Measurements from ENCODE around the gene C1QL1.

Gene C1QL1

GRCh38 chr17:44922136-44922535, 46.0 kb downstream of the C1QL1 start:
- CTCF ChIA-PET: interaction anchor here (0.7 to 2.4 kb wide), 4 partner anchors 30 to 213 kb away, joined by 3 to 15 read pairs (median 7); partner anchors contain the start of gene ACBD4
- POLR2A ChIA-PET: no interaction called here
- no peak for DNase-seq (ENCODE audit: extremely low spot score)
- TF ChIP-seq NFRKB (IDR thresholded peaks at IDR 0.05) (no peak), BHLHE40 (IDR thresholded peaks at IDR 0.05; ENCODE audit: borderline replicate concordance) (no peak), CTBP1 (IDR thresholded peaks at IDR 0.05; ENCODE audit: borderline replicate concordance) (no peak), PKNOX1 (IDR thresholded peaks at IDR 0.05) (no peak), SP1 (IDR thresholded peaks at IDR 0.05) (no peak), L3MBTL2 (conservative IDR thresholded peaks at IDR 0.05) (no peak), TARDBP (IDR thresholded peaks at IDR 0.05) (no peak), FOXA1 (IDR thresholded peaks at IDR 0.05) (no peak), LEF1 (IDR thresholded peaks at IDR 0.05; ENCODE audit: borderline replicate concordance) (no peak), ARNT (IDR thresholded peaks at IDR 0.05) (no peak), ELF4 (IDR thresholded peaks at IDR 0.05) (no peak), SUZ12 (IDR thresholded peaks at IDR 0.05) (no peak), FOXM1 (IDR thresholded peaks at IDR 0.05; ENCODE audit: borderline replicate concordance) (no peak), FOXK2 (IDR thresholded peaks at IDR 0.05) (no peak), HDGF (IDR thresholded peaks at IDR 0.05; ENCODE audit: borderline replicate concordance) (no peak), ZNF384 (IDR thresholded peaks at IDR 0.05) (no peak)

DNA sequence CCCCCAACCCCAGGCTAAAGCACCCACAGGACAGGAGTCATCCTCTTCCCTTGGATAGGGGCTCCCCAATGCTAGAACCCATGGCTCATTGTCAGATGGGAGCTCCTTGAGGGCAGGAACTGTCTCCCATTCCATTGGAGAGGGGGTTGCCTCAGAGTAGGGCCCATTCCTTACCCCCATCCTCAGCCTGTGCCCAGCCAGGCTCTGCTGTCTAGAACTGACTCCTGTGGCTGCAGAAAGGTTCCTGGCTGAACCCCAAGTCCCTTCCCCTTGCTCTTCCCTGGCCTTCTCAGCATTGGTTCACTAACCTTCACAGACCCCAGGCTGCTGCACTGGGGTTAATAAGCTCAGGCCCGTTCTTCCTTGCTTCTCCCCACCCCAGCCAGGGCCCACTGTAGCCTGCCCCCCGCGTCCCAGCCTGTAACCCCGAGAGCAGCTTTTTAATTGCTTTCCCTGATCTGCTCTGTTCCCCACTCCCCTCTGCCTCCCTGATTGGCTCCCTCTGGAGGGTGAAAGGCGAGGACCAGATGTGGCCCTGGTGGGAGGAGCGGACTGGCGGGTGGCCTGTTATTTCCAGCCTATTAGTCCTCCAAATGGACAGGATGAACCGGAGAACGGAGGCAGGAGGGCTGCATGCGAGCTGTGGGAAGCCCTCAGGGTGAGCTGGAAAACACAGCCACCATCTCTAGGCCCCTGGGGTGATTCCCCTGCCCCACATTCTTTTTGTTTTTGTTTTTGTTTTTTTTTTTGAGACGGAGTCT, 46.8 kb downstream of the C1QL1 start:
- DNase-seq (ENCODE audit: extremely low spot score): no peak
- TF ChIP-seq SUZ12 (IDR thresholded peaks at IDR 0.05) (no peak), ELF4 (IDR thresholded peaks at IDR 0.05) (no peak), L3MBTL2 (conservative IDR thresholded peaks at IDR 0.05) (no peak), FOXA1 (IDR thresholded peaks at IDR 0.05) (no peak)
- ChIA-PET CTCF (interaction anchor here (0.7 to 2.7 kb wide), 12 partner anchors 10 to 214 kb away, joined by 3 to 40 read pairs (median 6); partner anchors contain the start of genes ACBD4 and C1QL1), POLR2A (interaction anchor here (0.7 to 2.0 kb wide), 10 partner anchors 10 to 101 kb away, joined by 3 to 6 read pairs (median 3); partner anchors contain the start of gene C1QL1)

DNA sequence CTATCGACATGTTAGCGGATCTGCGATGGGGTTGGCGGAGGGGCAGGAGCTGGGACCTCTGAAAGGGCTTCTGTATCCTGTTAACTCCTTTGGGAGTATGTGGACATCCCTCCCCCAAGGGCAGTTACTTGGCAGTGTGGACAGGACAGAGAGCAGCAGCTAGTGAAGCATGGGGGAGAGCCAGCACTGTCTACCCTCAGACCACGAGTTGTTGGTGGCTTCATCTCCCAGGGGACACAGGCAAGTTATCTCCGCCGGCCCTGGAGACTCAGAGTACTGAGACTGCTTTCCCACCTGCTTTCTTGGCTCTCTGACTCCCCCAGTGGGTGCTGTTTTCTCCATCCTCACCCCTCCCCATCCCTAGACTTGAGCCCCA, 47.5 kb downstream of the C1QL1 start:
- TF ChIP-seq ZNF384 (IDR thresholded peaks at IDR 0.05) (no peak), FOXK2 (IDR thresholded peaks at IDR 0.05) (no peak), PKNOX1 (IDR thresholded peaks at IDR 0.05) (no peak), L3MBTL2 (conservative IDR thresholded peaks at IDR 0.05) (no peak), CTBP1 (IDR thresholded peaks at IDR 0.05; ENCODE audit: borderline replicate concordance) (no peak), TARDBP (IDR thresholded peaks at IDR 0.05) (no peak), BHLHE40 (IDR thresholded peaks at IDR 0.05; ENCODE audit: borderline replicate concordance) (no peak), SP1 (IDR thresholded peaks at IDR 0.05) (no peak), NFRKB (IDR thresholded peaks at IDR 0.05) (no peak), ELF4 (IDR thresholded peaks at IDR 0.05) (no peak)
- no peak for DNase-seq (ENCODE audit: extremely low spot score)
- CTCF ChIA-PET: interaction anchor here (0.6 to 2.7 kb wide), 18 partner anchors 10 to 215 kb away, joined by 3 to 40 read pairs (median 4); partner anchors contain the start of genes ACBD4, C1QL1 and EFTUD2

DNA sequence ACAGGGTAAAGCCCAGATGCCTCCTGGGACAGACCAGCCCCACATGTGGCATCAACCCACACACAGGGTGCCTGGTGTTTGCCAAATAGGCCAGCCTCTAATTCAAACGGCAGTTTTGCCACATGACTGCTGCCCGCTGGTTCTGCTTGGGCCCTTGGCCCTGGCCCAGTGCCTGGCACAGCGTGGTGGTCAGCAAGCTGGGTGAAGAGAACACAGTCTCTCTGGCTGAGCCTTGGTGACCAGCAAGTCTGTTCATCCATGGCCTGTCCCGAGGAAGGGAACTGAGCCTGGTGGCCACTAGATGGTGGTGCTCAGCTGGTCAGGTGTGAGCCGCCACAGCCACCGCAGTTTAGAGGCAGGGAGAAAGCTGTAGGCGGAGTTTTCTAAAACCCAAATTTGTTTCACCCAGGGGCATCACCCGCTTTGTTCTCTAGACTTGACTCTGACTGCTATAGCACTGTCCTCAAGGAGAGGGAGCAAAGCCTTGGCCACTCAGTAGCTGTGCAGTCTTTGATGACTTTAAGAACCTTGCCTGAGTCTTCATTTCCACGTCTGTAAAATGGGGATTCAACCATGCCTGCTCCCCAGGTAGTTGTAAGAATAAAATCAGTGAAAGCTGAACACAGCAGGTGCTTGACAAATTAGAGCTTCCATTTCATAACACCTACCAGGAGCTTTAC, 48.1 kb downstream of the C1QL1 start:
- DNase-seq (ENCODE audit: extremely low spot score): peak; percentile 84
- CTCF ChIA-PET: interaction anchor here (0.6 to 2.7 kb wide), 18 partner anchors 9 to 215 kb away, joined by 3 to 40 read pairs (median 4); partner anchors contain the start of genes ACBD4, C1QL1 and EFTUD2
- POLR2A ChIA-PET: interaction anchor here (1.1 to 2.0 kb wide), 7 partner anchors 9 to 104 kb away, joined by 3 to 6 read pairs (median 3); partner anchors contain the start of gene C1QL1
- no peak for TF ChIP-seq FOXK2 (IDR thresholded peaks at IDR 0.05)
- TF ChIP-seq L3MBTL2 (conservative IDR thresholded peaks at IDR 0.05): no peak
- no peak for TF ChIP-seq LEF1 (IDR thresholded peaks at IDR 0.05; ENCODE audit: borderline replicate concordance)
- TF ChIP-seq SP1 (IDR thresholded peaks at IDR 0.05): no peak
- no peak for TF ChIP-seq ZNF384 (IDR thresholded peaks at IDR 0.05)
- TF ChIP-seq NFRKB (IDR thresholded peaks at IDR 0.05): no peak
- no peak for TF ChIP-seq HDGF (IDR thresholded peaks at IDR 0.05; ENCODE audit: borderline replicate concordance)
- no peak for TF ChIP-seq BHLHE40 (IDR thresholded peaks at IDR 0.05; ENCODE audit: borderline replicate concordance)
- no peak for TF ChIP-seq SUZ12 (IDR thresholded peaks at IDR 0.05)
- TF ChIP-seq TARDBP (IDR thresholded peaks at IDR 0.05): no peak
- no peak for TF ChIP-seq CTBP1 (IDR thresholded peaks at IDR 0.05; ENCODE audit: borderline replicate concordance)
- TF ChIP-seq ELF4 (IDR thresholded peaks at IDR 0.05): no peak
- no peak for TF ChIP-seq FOXM1 (IDR thresholded peaks at IDR 0.05; ENCODE audit: borderline replicate concordance)
- TF ChIP-seq FOXA1 (IDR thresholded peaks at IDR 0.05): no peak
- no peak for TF ChIP-seq PKNOX1 (IDR thresholded peaks at IDR 0.05)
- TF ChIP-seq ARNT (IDR thresholded peaks at IDR 0.05): no peak

More for the DNA sequence above, 47.5 kb downstream of the C1QL1 start:
- POLR2A ChIA-PET: interaction anchor here (0.8 to 2.0 kb wide), 9 partner anchors 10 to 102 kb away, joined by 3 to 6 read pairs (median 3); partner anchors contain the start of gene C1QL1

GRCh38 chr17:44919411-44919810, 48.7 kb downstream of the C1QL1 start:
- TF ChIP-seq TARDBP (IDR thresholded peaks at IDR 0.05): no peak
- TF ChIP-seq FOXA1 (IDR thresholded peaks at IDR 0.05): no peak
- TF ChIP-seq FOXM1 (IDR thresholded peaks at IDR 0.05; ENCODE audit: borderline replicate concordance): no peak
- no peak for TF ChIP-seq ARNT (IDR thresholded peaks at IDR 0.05)
- TF ChIP-seq ZNF384 (IDR thresholded peaks at IDR 0.05): no peak
- no peak for TF ChIP-seq ELF4 (IDR thresholded peaks at IDR 0.05)
- TF ChIP-seq HDGF (IDR thresholded peaks at IDR 0.05; ENCODE audit: borderline replicate concordance): no peak
- no peak for TF ChIP-seq BHLHE40 (IDR thresholded peaks at IDR 0.05; ENCODE audit: borderline replicate concordance)
- no peak for TF ChIP-seq SUZ12 (IDR thresholded peaks at IDR 0.05)
- no peak for TF ChIP-seq L3MBTL2 (conservative IDR thresholded peaks at IDR 0.05)
- TF ChIP-seq FOXK2 (IDR thresholded peaks at IDR 0.05): no peak
- no peak for TF ChIP-seq CTBP1 (IDR thresholded peaks at IDR 0.05; ENCODE audit: borderline replicate concordance)
- TF ChIP-seq PKNOX1 (IDR thresholded peaks at IDR 0.05): no peak
- TF ChIP-seq SP1 (IDR thresholded peaks at IDR 0.05): no peak
- no peak for TF ChIP-seq NFRKB (IDR thresholded peaks at IDR 0.05)
- TF ChIP-seq LEF1 (IDR thresholded peaks at IDR 0.05; ENCODE audit: borderline replicate concordance): no peak
- no peak for DNase-seq (ENCODE audit: extremely low spot score)
- CTCF ChIA-PET: interaction anchor here (0.7 to 2.7 kb wide), 7 partner anchors 8 to 167 kb away, joined by 3 to 40 read pairs (median 4); no protein-coding TSS in a partner anchor
- POLR2A ChIA-PET: interaction anchor here (1.3 to 1.7 kb wide), 2 partner anchors 103 to 105 kb away, joined by 3 to 4 read pairs; no protein-coding TSS in a partner anchor

Data from HEK293T (cell line).